GM12873 (cell line): ENCODE results near the gene GSE1.

Experiments used
- CTCF ChIP-seq: IDR thresholded peaks from 2 replicates; pipeline ENCODE4 v1.5.1; 2012; ENCODE audit warnings: low read depth, mild to moderate bottlenecking, moderate library complexity, low read length, control low read depth; ENCODE audit not compliant: insufficient read depth; ENCODE audit errors: missing control alignments

The GSE1 gene

DNA sequence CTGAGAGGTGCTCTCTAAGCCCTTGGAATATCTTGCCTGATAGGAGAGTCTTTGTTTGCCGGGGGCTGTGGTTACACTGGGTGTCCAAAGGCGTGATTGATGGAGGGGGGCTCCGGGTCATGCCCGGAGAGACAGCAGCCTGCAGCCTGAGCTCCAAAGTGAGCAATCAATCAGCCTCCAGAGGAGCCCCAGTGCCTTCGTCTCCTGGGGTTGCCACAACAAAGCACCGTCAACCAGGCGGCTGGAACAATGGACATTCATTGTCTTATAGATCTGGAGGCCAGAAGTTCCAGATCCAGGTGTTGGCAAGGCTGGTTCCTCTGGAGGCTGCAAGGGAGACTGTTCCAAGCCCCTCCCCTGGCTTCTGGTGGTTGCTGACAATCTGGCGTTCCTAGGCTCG lies 99.7 kb downstream of the GSE1 start:
- no peak for TF ChIP-seq CTCF

DNA sequence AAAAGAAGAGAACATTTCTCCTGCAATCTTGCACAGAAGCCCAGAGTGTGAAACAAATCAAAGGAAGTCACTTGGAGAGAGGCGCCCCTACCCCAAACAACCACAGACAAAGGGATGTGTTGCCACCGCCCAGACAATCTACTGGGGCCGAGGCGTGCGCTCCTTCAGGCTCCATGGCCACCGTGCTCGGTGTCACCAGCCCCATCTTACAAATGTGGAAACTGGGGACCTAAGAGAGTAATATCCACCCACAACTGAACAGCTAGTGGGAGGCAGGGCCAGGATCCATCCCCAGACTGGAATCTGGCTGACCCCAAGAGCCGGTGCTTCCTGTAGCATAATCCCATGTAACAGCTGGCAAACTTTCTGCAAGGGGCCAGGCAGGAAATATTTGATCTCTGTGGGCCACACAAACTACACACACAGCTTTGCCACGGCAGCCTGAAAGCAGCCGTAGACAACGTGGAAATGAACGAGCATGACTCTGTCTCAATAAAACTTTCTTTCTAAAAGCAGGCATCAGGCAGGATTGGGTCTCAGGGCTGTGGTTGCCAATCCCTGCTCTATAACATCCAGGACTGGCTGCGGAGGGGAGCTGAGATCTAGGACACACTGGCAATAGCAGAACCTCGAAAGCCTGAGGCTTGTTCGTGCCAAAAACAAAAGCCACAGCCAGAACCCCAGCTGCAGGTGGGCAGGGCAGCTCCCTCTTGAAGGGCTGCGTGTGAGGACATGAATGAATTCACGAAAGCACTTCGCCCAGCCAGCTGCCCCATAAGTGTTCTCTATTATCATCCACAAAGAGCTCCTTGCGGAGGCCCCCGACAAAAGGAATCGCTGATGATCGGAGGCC lies 102.3 kb downstream of the GSE1 start:
- no peak for TF ChIP-seq CTCF

DNA sequence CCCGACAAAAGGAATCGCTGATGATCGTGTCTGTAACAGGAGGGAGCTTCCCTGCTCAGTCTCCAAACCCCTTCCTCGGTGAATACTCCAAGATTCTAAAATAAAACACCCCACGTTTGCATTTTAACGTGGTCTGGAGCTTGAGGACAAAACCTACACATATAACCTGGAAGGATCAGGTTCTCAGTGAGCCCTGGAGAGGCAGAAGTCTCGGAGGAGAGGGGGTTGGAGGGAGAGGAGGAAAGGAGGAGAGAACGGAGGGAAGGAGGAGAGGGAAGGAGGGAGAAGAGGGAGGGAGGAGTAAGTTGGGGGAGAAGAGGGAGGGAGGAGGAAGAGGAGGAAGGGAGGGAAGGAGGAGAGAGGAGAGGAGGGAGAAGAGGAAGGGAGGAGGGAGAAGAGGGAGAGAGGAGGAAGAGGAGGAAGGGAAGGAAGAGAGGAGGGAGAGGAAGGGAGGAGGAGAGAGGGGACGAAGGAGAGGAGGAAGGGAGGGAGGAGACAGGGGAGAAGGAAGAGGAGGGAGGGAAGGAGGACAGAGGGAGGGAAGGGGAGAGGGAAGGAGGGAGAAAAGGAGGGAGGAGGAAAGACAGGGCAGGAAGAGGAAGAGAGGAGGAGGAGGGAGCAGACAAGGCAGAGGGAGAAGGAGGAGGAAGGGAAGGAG lies 103.0 kb downstream of the GSE1 start:
- TF ChIP-seq CTCF: no peak

GRCh38 chr16:85716680-85717038 lies 103.5 kb downstream of the GSE1 start:
- TF ChIP-seq CTCF: no peak

GRCh38 chr16:85717393-85718152 lies 104.5 kb downstream of the GSE1 start:
- peak; percentile 72 for TF ChIP-seq CTCF

DNA sequence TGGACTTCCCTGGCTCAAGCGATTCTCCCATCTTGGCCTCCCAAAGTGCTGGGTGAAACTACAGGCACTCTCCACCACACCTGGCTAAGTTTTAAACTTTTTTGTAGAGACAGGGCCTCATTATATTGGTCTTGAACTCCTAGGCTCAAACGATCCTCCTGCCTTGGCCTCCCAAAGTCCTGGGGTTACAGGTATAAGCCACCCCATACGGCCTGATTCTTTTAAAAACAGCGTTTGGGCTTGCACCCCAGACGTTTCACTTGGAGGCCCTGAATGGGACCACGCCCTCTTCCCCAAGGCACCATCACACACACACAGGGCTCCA lies 105.0 kb downstream of the GSE1 start:
- TF ChIP-seq CTCF: no peak

DNA sequence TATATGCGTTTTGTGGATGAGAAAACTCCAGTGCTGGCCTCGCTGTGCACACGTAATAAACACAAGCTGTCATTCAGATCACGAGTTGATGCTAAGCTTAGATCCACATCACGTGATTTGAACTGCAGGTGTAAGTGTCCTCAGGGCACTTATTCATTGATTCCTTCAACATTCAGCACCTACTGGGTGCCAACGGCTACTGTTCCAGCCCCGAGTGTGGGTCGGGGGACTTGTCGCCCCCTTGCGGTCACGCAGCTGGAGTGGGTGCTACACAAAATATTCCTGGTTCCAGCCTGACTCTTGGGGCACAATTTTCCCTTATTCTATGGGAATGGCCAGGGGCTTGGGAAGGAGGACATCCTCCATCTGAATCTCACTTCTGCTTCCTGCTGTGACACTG lies 105.6 kb downstream of the GSE1 start:
- TF ChIP-seq CTCF: peak; percentile 68
